HUES48 (cell line): ENCODE data around the gene TFPT.

ENCODE experiments used
- H3K27ac ChIP-seq: one replicate; pipeline ENCODE4 v1.7.0; 2013; ENCODE audit warnings: low read depth, low read length, inconsistent platforms
- H3K27me3 ChIP-seq: 2 replicates; pipeline ENCODE4 v1.6.1; 2013; ENCODE audit warnings: mild to moderate bottlenecking, low read length; ENCODE audit not compliant: control insufficient read depth, insufficient read depth
- H3K36me3 ChIP-seq: 2 replicates; pipeline ENCODE4 v1.6.1; 2013; ENCODE audit warnings: low read length; ENCODE audit not compliant: control insufficient read depth, insufficient read depth
- H3K4me1 ChIP-seq: 2 replicates; pipeline ENCODE4 v1.6.1; 2013; ENCODE audit warnings: mild to moderate bottlenecking, low read length; ENCODE audit not compliant: control insufficient read depth, insufficient read depth
- H3K4me3 ChIP-seq: 2 replicates; pipeline ENCODE4 v1.5.1; 2013; ENCODE audit warnings: mild to moderate bottlenecking, low read depth, low read length
- H3K9ac ChIP-seq: 2 replicates; pipeline ENCODE4 v1.6.1; 2013; ENCODE audit warnings: mild to moderate bottlenecking, low read depth, low read length, moderate library complexity
- H3K9me3 ChIP-seq: 2 replicates; pipeline ENCODE4 v1.6.1; 2013; ENCODE audit warnings: low read length; ENCODE audit not compliant: control insufficient read depth, insufficient read depth

Gene TFPT

DNA sequence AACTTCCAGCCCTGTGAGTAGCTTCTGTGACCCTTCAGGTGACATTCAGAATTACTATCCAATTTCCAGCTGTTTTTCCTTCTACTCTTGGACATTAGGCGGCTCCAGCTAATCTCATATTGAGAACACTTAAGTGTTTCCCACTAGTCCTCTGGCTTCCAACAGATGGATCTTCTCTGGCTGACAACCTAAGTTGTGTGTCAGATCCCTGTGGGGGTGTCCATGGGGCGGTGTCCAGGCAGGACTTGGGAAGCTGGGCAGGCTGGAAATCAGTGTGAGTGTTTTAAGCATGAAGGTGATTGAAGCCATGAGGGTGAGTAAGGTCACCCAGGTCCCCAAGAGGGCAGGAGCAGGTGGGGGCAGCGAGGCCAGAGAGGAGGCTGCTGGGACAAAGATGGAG, 32.2 kb upstream of the TFPT start:
- Histone ChIP-seq H3K4me1 (no peaks in the 10 kb centered on the region), H3K27ac (no peak overlapping the region), H3K9me3 (no peaks in the 10 kb centered on the region), H3K27me3 (no peaks in the 10 kb centered on the region), H3K36me3 (peaks cover 96% of the 10 kb centered on the region), H3K9ac (no peak overlapping the region), H3K4me3 (no peak overlapping the region)

DNA sequence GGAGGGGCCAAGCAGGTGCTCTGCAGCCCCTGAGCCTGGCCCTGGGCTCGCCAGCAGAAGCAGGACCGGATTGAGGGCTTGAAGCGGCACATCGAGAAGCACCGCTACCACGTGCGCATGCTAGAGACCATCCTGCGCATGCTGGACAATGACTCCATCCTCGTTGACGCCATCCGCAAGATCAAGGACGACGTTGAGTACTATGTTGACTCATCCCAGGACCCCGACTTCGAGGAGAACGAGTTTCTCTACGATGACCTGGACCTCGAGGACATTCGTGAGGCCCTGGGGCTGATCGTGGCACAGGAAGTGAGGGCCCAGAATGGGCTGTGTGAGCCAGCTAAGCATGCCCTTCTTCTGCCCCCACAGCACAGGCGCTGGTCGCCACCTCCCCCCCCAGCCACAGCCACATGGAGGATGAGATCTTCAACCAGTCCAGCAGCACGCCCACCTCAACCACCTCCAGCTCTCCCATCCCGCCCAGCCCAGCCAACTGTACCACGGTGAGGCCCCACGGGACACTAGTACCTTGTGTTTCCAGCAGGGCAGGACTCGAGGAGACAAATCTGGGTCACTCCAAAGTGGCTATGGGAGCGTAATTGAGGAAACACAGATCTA, 30.2 kb upstream of the TFPT start:
- Histone ChIP-seq H3K36me3 (peaks cover 97% of the 10 kb centered on the region), H3K27me3 (no peaks in the 10 kb centered on the region), H3K4me1 (no peaks in the 10 kb centered on the region), H3K9ac (no peak overlapping the region), H3K4me3 (no peak overlapping the region), H3K27ac (no peak overlapping the region), H3K9me3 (no peaks in the 10 kb centered on the region)

DNA sequence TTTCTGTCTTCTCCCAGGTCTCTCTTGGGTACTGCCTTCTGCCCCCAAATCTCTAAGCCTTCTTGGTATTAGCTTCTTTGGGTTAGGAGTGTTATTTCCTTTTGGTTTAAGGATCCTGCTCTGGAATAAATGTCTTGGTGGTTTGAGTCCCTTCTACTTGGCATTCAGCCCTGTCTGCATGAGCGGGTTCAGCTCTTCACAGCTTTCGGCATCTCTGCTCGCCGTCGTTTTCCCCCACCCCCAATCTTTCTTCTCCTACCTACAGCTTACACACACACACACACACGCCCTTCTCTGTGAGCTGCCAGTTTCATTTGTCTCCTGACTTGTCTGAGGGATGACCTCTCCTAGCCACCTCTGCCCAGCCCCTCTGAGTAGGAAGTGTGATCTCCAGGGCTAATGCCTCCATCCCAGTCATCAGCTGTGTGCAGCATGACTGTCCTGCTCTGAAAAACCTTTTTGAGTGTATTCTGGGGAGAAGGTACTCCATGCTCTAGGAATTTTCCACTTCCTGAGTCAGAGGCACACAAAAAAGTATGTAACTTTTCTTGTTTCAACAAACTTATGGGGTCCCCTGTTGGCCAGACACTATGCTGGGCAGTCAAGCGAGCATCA, 26.8 kb upstream of the TFPT start:
- H3K4me3 ChIP-seq = no peak overlapping the region
- no peaks in the 10 kb centered on the region for H3K27me3 ChIP-seq
- no peaks in the 10 kb centered on the region for H3K9me3 ChIP-seq
- H3K27ac ChIP-seq = no peak overlapping the region
- H3K4me1 ChIP-seq = no peaks in the 10 kb centered on the region; the same call in 1 of the 2 replicates
- no peak overlapping the region for H3K9ac ChIP-seq
- peaks cover 83% of the 10 kb centered on the region for H3K36me3 ChIP-seq

DNA sequence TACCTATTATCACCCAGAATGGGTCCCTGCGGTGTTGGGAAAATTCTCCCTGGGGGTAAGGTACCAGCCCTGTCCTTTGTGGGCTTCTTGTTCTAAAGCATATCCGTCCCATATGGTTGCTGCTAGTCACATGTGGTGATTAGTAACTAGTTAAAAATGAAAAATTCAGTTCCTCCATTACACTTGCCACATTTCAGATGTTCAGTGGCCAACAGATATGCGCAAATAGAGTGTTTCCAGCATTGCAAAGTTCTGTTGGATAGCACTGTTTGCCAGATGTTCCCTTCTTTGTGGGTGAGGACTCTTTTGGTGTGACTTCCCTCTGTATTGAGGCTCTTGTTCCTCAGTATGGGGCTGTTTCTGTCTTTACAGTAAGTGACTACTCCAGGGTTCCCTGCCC, 25.9 kb upstream of the TFPT start:
- Histone ChIP-seq H3K9ac (no peak overlapping the region), H3K4me1 (peaks cover under 1% of the 10 kb centered on the region), H3K27ac (no peak overlapping the region), H3K36me3 (peaks cover 73% of the 10 kb centered on the region), H3K9me3 (no peaks in the 10 kb centered on the region), H3K27me3 (no peaks in the 10 kb centered on the region), H3K4me3 (no peak overlapping the region)

DNA sequence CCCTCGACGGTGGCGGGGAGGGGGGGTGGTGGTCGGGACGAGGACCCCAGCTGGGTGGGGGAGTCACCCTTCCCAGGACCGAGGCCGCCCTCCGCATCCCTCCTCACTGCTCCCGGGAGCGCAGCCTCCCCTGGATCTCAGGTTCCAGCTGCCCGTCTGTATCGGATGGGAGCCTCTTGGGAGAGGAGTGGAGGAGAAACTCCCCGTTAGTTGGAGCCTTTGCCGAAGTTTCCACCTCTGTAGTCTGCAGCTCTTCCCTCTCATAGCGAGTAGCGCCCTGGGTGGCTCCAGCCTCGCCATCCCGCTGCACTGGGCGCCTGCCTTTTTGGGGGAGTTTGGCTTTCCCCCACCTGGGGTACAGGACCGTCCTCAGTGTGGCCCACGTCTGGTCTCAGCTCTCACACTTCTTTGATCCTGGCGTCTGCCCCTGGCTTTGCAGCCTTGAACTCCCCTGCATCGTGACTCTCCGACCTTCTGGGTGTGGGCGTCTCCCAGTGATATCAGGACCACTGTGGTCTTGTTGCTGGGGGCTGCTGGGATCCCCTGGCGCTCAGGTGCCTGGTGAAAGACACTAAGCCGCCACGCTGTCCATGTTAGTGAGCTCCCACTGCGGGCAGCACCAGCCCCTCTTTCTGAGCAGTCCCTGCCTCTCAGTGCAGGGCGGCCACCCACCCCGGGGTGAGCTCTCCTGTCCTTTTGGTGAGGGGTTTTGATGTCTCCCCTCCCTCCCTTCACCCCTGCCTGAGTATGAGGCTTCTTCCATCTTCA, 23.2 kb upstream of the TFPT start:
- H3K4me1 ChIP-seq = peaks cover 7% of the 10 kb centered on the region
- no peaks in the 10 kb centered on the region for H3K9me3 ChIP-seq
- peak overlapping the region; percentile 69 for H3K4me3 ChIP-seq

DNA sequence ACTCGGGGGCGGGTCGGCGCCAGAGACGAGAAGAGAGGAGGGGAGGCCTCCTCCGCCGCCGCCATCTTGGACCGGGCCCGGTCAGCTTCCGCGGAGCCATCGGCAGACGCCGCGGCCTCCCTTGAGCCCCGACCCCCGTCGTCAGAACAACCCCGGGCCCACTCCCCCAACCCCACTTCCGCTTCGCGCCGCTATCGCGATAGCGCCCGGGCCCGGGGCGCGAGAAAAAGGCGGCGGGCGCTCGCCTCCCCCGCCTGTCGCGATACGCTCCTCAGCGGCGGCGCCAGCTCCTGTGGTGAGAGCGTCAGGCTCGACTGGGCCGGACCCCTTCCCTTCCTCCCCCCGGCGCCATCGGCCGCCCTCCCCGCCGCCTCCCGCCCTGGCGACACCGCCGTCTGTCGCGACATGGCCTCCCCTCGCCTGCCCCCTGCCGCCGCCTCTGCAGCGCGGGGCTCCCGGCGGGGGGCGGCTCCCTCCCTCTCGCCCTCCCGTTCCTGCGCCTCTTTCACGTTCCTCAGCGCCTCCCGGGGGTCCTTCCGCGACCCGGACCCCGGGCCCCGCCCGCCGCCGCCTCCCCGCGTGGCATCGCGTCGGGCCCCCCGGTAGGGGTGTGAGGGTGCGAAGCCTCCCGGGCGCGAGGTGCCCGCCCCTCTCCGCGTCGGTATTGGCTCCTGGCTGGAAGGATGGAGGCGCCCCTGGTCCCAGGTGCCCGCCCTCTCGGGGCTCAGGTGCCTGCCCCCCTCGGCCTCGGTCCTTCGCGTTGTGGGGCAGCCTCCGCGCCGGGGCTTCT, 22.4 kb upstream of the TFPT start, which contains the start of gene CNOT3:
CNOT3 (plus strand) TSS at position 64 of the 790 bp plus-strand sequence. CDS start 5,217 bp downstream, outside the sequence.
- H3K27me3 ChIP-seq = no peaks in the 10 kb centered on the region
- peak within 1 kb of the TSS; percentile 82 for H3K9ac ChIP-seq
- H3K36me3 ChIP-seq = peaks cover 39% of the 10 kb centered on the region
- H3K4me3 ChIP-seq = peak within 1 kb of the TSS; percentile 75
- peaks cover 7% of the 10 kb centered on the region for H3K4me1 ChIP-seq
- peak within 1 kb of the TSS; percentile 95 for H3K27ac ChIP-seq
- no peaks in the 10 kb centered on the region for H3K9me3 ChIP-seq

More for the DNA sequence above, 23.2 kb upstream of the TFPT start:
- H3K9ac ChIP-seq = no peak overlapping the region
- no peaks in the 10 kb centered on the region for H3K27me3 ChIP-seq
- H3K27ac ChIP-seq = no peak overlapping the region
- peaks cover 47% of the 10 kb centered on the region for H3K36me3 ChIP-seq

DNA sequence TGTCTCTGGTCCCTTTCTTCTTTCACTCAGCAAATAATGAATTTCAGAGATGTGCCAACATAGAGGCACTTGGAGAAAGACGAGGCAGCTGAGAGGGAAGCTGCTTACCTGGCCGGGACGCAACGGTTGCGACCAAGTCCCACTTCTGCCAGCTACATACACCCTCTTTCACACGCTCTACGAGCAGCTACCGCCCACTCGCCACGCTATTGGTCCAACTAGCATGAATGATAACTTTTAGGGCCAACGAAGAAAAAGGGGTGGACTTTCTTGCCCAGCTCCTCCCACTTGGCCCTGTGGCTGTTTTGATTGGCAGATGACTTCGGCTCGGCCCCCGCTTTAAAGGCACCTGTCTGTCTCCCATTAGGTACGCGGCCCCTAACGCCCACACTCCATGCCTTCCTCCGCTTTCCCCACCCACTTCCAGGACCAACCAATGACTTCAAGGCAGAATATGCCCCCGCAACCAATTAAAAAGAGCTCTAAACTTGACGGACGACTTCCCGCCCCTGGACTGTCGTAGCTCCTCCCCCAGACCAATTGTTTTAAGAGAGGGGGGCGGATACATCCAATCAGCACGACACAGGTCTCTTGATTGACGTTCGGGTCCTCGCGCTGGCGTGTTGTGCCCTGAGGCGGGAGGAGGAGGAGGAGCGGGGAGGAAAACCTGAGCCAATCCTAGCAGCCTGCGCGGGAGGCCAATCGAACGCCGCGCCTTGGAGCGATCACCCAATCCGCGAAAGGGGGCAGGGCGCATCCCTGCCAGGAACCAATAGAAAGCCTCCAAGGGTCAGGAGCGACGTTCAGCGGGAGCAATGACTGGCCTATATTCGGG, 21.6 kb upstream of the TFPT start:
- H3K36me3 ChIP-seq = peaks cover 31% of the 10 kb centered on the region
- H3K27me3 ChIP-seq = no peaks in the 10 kb centered on the region

DNA sequence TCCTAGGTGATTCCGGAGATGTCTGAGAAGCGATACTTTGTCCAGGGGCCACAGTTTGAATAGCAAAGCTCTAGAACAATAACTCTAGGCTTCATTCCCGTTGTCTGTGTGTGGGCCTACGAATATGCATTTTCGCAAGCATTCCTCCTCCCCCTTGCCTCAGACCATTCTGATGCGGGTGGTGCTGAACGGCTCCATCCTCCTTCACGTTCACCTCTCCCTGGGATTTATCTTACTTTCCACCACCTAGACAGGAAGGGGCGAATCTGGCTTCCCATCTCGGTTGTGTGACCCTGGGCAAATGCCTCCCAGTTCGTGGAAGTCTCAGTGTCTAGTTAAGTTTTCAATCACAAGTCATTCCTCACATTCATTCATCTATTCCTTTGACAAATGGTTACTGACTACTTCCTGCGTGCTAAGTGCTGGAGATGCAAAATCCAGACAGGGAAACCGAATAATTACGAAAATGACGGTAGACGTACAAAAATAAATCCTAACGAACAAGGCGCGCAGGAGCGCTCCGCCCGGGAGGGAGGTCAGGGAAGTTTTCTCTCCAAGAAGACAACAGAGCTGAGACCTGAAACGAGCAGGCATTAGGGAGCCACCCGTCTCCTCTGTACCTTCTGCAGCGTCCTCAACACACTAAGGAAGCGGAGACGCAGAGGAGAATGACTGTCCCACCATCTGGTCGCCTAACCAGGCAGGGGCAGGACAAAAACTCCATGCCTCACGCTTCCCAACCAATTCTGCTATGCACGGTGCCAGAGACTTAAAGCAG, 20.8 kb upstream of the TFPT start:
- H3K9ac ChIP-seq = peak overlapping the region; percentile 56
- peak overlapping the region; percentile 75 for H3K4me3 ChIP-seq
- peaks cover 31% of the 10 kb centered on the region for H3K36me3 ChIP-seq
- H3K4me1 ChIP-seq = peaks cover 7% of the 10 kb centered on the region
- H3K27ac ChIP-seq = peak overlapping the region; percentile 90
- H3K9me3 ChIP-seq = no peaks in the 10 kb centered on the region
- no peaks in the 10 kb centered on the region for H3K27me3 ChIP-seq

More for the DNA sequence above, 21.6 kb upstream of the TFPT start:
- peak overlapping the region; percentile 75 for H3K4me3 ChIP-seq
- H3K27ac ChIP-seq = peak overlapping the region; percentile 95
- H3K4me1 ChIP-seq = peaks cover 7% of the 10 kb centered on the region
- H3K9me3 ChIP-seq = no peaks in the 10 kb centered on the region
- H3K9ac ChIP-seq = peak overlapping the region; percentile 56

DNA sequence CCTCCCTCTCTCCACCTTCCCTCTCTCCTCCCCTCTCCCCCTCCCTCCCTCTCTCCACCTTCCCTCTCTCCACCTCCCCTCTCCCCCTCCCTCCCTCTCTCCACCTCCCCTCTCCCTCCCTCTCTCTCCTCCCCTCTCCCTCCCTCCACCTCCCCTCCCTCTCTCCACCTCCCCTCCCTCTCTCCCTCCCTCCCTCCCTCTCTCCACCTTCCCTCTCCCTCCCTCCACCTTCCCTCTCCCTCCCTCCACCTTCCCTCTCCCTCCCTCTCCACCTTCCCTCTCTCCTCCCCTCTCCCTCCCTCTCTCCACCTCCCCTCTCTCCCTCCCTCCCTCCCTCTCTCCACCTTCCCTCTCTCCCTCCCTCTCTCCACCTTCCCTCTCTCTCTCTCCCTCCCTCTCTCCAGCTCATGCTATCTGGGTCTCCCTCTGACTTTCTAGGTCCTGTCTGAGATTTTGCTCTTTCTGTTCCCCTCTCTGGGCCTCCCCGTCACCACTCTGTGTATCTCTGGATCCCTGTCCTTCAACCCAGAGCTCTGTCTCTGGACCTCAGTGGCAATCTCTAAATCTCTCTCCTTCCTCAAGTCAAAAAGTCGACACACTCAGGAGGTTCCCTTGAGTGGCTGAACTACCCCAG, 18.6 kb upstream of the TFPT start:
- no peak overlapping the region for H3K27ac ChIP-seq
- H3K4me1 ChIP-seq = peaks cover 7% of the 10 kb centered on the region
- no peaks in the 10 kb centered on the region for H3K9me3 ChIP-seq
- H3K4me3 ChIP-seq = no peak overlapping the region
- H3K27me3 ChIP-seq = no peaks in the 10 kb centered on the region
- H3K36me3 ChIP-seq = peaks cover 27% of the 10 kb centered on the region
- no peak overlapping the region for H3K9ac ChIP-seq
